Measurements from ENCODE around the gene CPD.
A peak's percentile ranks its signal among the peaks of the same experiment; 100 is the strongest.
"Not testable (repeated sequence)": the region's sequence is repeated elsewhere in the genome, so short reads cannot be mapped to it uniquely, and the experiment has no call there.

The CPD gene

GRCh38 chr17:30449480-30449879 lies 70.8 kb downstream of the CPD start:
- no peak for TF ChIP-seq CTCF (IDR thresholded peaks at IDR 0.05; ENCODE audit: low read depth, low read length, missing control alignments)
- DNase-seq (ENCODE audit: low read depth), result peak; percentile 29
- in situ Hi-C loops (cut with HindIII; ENCODE audit: low sequenced_read_pairs), result no loop called here
- H3K4me3 ChIP-seq (ENCODE audit: low read depth, low read length), result no peak overlapping the region

DNA sequence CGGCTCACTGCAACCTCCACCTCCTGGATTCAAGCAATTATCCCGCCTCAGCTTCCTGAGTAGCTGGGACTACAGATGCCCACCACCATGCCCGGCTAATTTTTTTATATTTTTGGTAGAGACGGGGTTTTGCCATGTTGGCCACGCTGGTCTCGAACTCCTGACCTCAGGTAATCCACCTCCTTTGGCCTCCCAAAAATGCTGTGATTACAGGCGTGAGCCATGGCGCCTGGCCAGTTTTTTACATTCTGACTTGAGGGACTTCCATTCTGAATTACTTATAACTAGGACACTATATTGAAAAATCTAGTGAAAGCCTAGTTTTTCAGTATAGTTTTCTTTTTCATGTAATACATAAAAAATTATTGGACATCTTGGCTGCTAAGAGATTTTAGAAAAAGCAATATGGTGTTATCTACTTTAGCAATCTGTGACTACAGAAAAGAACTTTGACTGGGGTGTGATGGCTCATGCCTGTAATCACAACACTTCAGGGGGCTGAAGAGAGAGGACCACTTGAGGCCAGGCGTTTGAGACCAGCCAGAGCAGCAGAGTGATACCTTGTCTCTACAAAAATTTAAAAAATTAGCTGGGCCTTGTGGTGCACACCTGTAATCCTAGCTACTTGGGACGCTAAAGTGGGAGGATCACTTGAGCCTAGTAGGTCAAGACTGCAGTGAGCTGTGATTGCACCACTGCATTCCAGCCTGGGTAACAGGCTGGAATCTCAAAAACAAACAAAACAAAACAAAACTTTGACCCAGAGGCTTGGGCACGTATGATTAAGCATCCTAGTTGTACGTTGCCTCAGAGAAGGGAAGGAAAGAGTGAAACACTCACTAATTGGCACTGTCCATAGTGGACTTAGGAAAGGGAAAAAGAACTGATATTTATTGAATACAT lies 71.6 kb downstream of the CPD start:
- H3K4me3 ChIP-seq (ENCODE audit: low read depth, low read length), result no peak overlapping the region
- no peak for TF ChIP-seq CTCF (IDR thresholded peaks at IDR 0.05; ENCODE audit: low read depth, low read length, missing control alignments)
- DNase-seq (ENCODE audit: low read depth), result no peak
- in situ Hi-C loops (cut with HindIII; ENCODE audit: low sequenced_read_pairs), result no loop called here

DNA sequence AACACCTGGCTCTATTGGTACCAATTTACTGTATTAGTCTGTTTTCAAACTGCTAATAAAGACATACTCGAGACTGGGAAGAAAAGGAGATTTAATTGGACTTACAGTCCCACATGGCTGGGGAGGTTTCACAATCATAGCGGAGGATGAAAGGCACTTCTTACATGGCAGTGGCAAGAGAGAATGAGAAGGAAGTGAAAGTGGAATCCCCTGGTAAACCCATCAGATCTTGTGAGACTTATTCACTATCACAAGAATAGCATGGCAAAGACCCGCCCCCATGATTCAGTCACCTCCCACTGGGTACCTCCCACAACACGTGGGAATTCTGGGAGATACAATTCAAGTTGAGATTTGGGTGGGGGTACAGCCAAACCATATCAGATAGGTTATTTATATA lies 75.9 kb downstream of the CPD start:
- H3K4me3 ChIP-seq (ENCODE audit: low read depth, low read length), result no peak overlapping the region
- in situ Hi-C loops (cut with HindIII; ENCODE audit: low sequenced_read_pairs), result no loop called here
- DNase-seq (ENCODE audit: low read depth), result no peak
- TF ChIP-seq CTCF (IDR thresholded peaks at IDR 0.05; ENCODE audit: low read depth, low read length, missing control alignments), result no peak

GRCh38 chr17:30458371-30458770 lies 79.6 kb downstream of the CPD start:
- in situ Hi-C loops (cut with HindIII; ENCODE audit: low sequenced_read_pairs), result no loop called here
- TF ChIP-seq CTCF (IDR thresholded peaks at IDR 0.05; ENCODE audit: low read depth, low read length, missing control alignments), result no peak
- no peak overlapping the region for H3K4me3 ChIP-seq (ENCODE audit: low read depth, low read length)
- no peak for DNase-seq (ENCODE audit: low read depth)

DNA sequence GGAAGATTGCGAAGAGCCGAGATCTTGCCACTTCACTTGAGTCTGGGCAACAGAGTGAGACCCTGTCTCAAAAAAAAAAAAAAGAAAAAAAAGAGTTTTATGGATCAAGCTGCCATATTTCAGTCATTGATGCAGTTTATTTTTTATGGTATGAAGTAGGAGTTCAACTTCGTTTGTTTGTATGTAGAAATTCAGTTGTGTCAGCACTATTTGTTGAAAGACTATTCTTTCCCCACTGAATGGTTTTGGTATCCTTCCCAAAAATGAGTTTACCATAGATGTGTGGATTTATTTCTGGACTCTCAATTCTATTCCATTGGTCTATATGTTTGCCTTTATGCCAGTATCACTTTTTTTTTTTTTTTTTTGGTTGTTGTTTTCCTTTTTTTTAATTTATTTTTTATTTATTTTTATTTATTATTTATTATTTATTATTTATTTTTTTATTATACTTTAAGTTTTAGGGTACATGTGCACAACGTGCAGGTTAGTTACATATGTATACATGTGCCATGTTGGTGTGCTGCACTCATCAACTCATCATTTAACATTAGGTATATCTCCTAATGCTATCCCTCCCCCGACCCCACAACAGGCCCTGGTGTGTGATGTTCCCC lies 80.2 kb downstream of the CPD start:
- H3K4me3 ChIP-seq (ENCODE audit: low read depth, low read length); in situ Hi-C loops (cut with HindIII; ENCODE audit: low sequenced_read_pairs); DNase-seq (ENCODE audit: low read depth): not testable (repeated sequence)

GRCh38 chr17:30468465-30468864 lies 89.7 kb downstream of the CPD start:
- DNase-seq (ENCODE audit: low read depth), result no peak
- no peak overlapping the region for H3K4me3 ChIP-seq (ENCODE audit: low read depth, low read length)
- in situ Hi-C loops (cut with HindIII; ENCODE audit: low sequenced_read_pairs), result loop anchor here (5.0 kb wide), 1 partner anchor 46 kb away; no protein-coding TSS in a partner anchor
- no peak for TF ChIP-seq CTCF (IDR thresholded peaks at IDR 0.05; ENCODE audit: low read depth, low read length, missing control alignments)

All from astrocyte of the cerebellum (primary cell).